Heart left ventricle (tissue), 16 donors: ENCODE data around the gene KRTAP10-10. TPM values are rescaled to one million over a fixed set of nuclear protein-coding genes. Genes with fewer than 3 reads are reported as not detected.

Experiments
- ATAC-seq, 4 donors: fragments of 200-7000 bp; cut with Tn5 transposase; one replicate each; pipeline ENCODE4 v1.9.1; 2020 to 2022; ENCODE audit warnings: moderate library complexity in 4 of 4, mild to moderate bottlenecking in 3 of 4, moderate number of reproducible peaks in 1 of 4
- DNase-seq, 5 donors: peaks; one replicate each; pipeline ENCODE4 v3.0.0-alpha.2; 2020
- H3K27ac ChIP-seq, 12 donors: fragments of 200-600 bp; sonication (generic) in 4 of 12; one replicate each; pipeline versions ENCODE4 v1.5.0 to v1.8.0; 2016 to 2022; ENCODE audit warnings: mild to moderate bottlenecking in 2 of 12
- H3K27me3 ChIP-seq, 9 donors: fragments of 200-600 bp; sonication (generic) in 2 of 9; one replicate each; pipeline versions ENCODE4 v1.5.1 to v1.8.0; 2016 to 2022; ENCODE audit warnings: mild to moderate bottlenecking in 3 of 9
- H3K36me3 ChIP-seq, 9 donors: fragments of 200-600 bp; sonication (generic) in 2 of 9; one replicate each; pipeline versions ENCODE4 v1.5.0 to v1.8.0; 2018 to 2022; ENCODE audit warnings: mild to moderate bottlenecking in 2 of 9
- H3K4me1 ChIP-seq, 12 donors: fragments of 200-600 bp; sonication (generic) in 4 of 12; one replicate each; pipeline versions ENCODE4 v1.5.0 to v1.8.0; 2016 to 2022; ENCODE audit warnings: mild to moderate bottlenecking in 3 of 12
- H3K4me3 ChIP-seq, 12 donors: fragments of 200-600 bp; sonication (generic) in 4 of 12; one replicate each; pipeline versions ENCODE4 v1.5.0 to v1.8.0; 2017 to 2022; ENCODE audit warnings: mild to moderate bottlenecking in 9 of 12, moderate library complexity in 4 of 12
- H3K9me3 ChIP-seq, 12 donors: fragments of 200-600 bp; sonication (generic) in 4 of 12; one replicate each; pipeline versions ENCODE4 v1.5.0 to v1.8.0; 2016 to 2022; ENCODE audit warnings: mild to moderate bottlenecking in 1 of 12
- CTCF ChIP-seq, 12 donors: fragments of 200-600 bp; sonication (generic) in 4 of 12; IDR thresholded peaks; one replicate each; pipeline versions ENCODE4 v1.5.0 to v1.8.0; 2018 to 2022; ENCODE audit warnings: antibody characterized with exemption in 12 of 12, mild to moderate bottlenecking in 5 of 12
- POLR2A ChIP-seq, 2 donors: fragments of 450-650 bp; IDR thresholded peaks; one replicate each; pipeline ENCODE4 v1.6.1; 2017; ENCODE audit warnings: antibody characterized with exemption in 2 of 2, mild to moderate bottlenecking in 2 of 2, moderate library complexity in 2 of 2
- WGBS, 4 donors: extraction: QIAGEN DNeasy Blood & Tissue Kit in 2 of 4; methylation state at CpG; one replicate each; pipeline versions ENCODE4 v1.1.5 to v1.1.7; 2013 to 2018; 5-methylcytosine and 5-hydroxymethylcytosine counted together
- intact Hi-C, 10 donors: fragments of 100-400 bp; cut with DNase I; formaldehyde crosslinking; loops; one replicate each; pipeline versions ENCODE4 v1.11.1 to v1.14.2; 2022
- polyA plus RNA-seq, 2 donors: library from polyadenylated mRNA; stranded (reverse); fragments of 200-250 nt; gene quantifications; one replicate each; pipeline ENCODE4 v1.2.3, GENCODE V29; 2013
- total RNA-seq, 9 donors: library from RNA; depleted of rRNA in 2 of 9; stranded (reverse); fragments of >200 nt in 2 of 9; fragmentation: NEBNext Ultra II Directional in 3 of 9; extraction: Animal tissue kit (Norgen Biotek cat#: 25700) in 3 of 9; gene quantifications; one replicate each; pipeline versions ENCODE4 v1.1.0 to v1.2.4, GENCODE V29; 2016 to 2023
- donor health status: ischemic (EF 13 %, LVEDD 7.1; RV severe dilation, severe dysfunction).
- donor health status: healthy with polysubstance abuse.
- donor health status: DM: no; HTN: yes; CAD: no.
- donor health status: DM: no; HTN: no; CAD: no.
- donor health status: ischemic (EF 25% LVEDD 6.9; RV normal size, moderate dysfunction).
- donor health status: ischemic (EF 25% LVEDD 5.7; RV mildly dilated, moderate dysfunction).
- donor health status: healthy.
- donor health status: DM: yes; HTN: yes; CAD: no.
- donor health status: ischemic (EF 35%, LVEDD 5.7; RV mildly dilated, moderate dysfunction).
- donor health status: nonischemic (EF 11% LVEDD 7.7; RV severe dilation, severe dysfunction).
- donor health status: DM: yes; HTN: yes; CAD: no.
- donor health status: PGD.
- donor health status: ischemic (EF 29% LVEDD 5.4; RV normal size, mild dysfunction).
- donor health status: nonischemic (EF 23%, LVEDD 6.1; RV moderate dilation, normal function).

The KRTAP10-10 gene
- total and polyA plus RNA-seq, 11 donors: not detected

- ATAC-seq: no peak
- DNase-seq: no peak
- H3K4me1 ChIP-seq: no peaks in the 10 kb centered on the region
- intact Hi-C loops: no loop called here
- WGBS, 4 donors: 84 to 90% (median 87%) methylated on average over 12 of the region's 12 CpGs
- peaks cover 0 to 6% (median under 1%) of the 10 kb centered on the region in 12 donors for H3K9me3 ChIP-seq
- H3K27me3 ChIP-seq: peaks cover 0 to 9% (median 0%) of the 10 kb centered on the region in 9 donors
- H3K36me3 ChIP-seq: no peaks in the 10 kb centered on the region
- TF ChIP-seq CTCF (IDR thresholded peaks at IDR 0.05): no peak
- TF ChIP-seq POLR2A (IDR thresholded peaks at IDR 0.05): no peak
- H3K27ac ChIP-seq: no peak overlapping the region
- H3K4me3 ChIP-seq: no peak overlapping the region
Measured at GRCh38 chr21:44650973-44651675, 14.0 kb downstream of the KRTAP10-10 start.

- WGBS, 4 donors: 55 to 74% (median 66%) methylated on average over 14 of the region's 14 CpGs
- H3K27me3 ChIP-seq: peaks cover 0 to 4% (median 0%) of the 10 kb centered on the region in 9 donors
- peaks cover 0 to 17% (median 4%) of the 10 kb centered on the region in 12 donors for H3K9me3 ChIP-seq
- H3K36me3 ChIP-seq: no peaks in the 10 kb centered on the region
- no peaks in the 10 kb centered on the region for H3K4me1 ChIP-seq
- no peak overlapping the region for H3K27ac ChIP-seq
- ATAC-seq (no peak), DNase-seq (no peak)
- intact Hi-C loops: no loop called here
- TF ChIP-seq POLR2A (IDR thresholded peaks at IDR 0.05) (no peak), CTCF (IDR thresholded peaks at IDR 0.05) (no peak)
- H3K4me3 ChIP-seq: no peak overlapping the region
Measured at GRCh38 chr21:44653123-44653522, 16.0 kb downstream of the KRTAP10-10 start.

- Histone ChIP-seq H3K4me1 (no peaks in the 10 kb centered on the region), H3K4me3 (no peak overlapping the region), H3K27me3 (peaks cover 0 to 8% (median 0%) of the 10 kb centered on the region in 9 donors), H3K27ac (peak overlapping the region in 1 of 12 donors; percentile 49), H3K36me3 (no peaks in the 10 kb centered on the region), H3K9me3 (peaks cover 0 to 17% (median 4%) of the 10 kb centered on the region in 12 donors)
- WGBS, 4 donors: 73 to 76% (median 75%) methylated on average over 16 to 17 of the region's 17 CpGs
- intact Hi-C loops: no loop called here
- no peak for TF ChIP-seq POLR2A (IDR thresholded peaks at IDR 0.05)
- no peak for TF ChIP-seq CTCF (IDR thresholded peaks at IDR 0.05)
- peak in 1 of 5 donors; percentile 55 for DNase-seq
- ATAC-seq: no peak
Measured at GRCh38 chr21:44653656-44654575, 16.8 kb downstream of the KRTAP10-10 start.
